Large intestine (tissue), 3 donors: ENCODE measurements around the gene PRDM16. TPM values are rescaled to one million over a fixed set of nuclear protein-coding genes. Genes with fewer than 3 reads are reported as not detected.

Experiments
- DNase-seq, 2 donors: peaks; one replicate each; pipeline versions ENCODE4 v3.0.0 to v3.0.0-alpha.2; 2013
- H3K27ac ChIP-seq: one replicate; pipeline ENCODE4 v1.5.1; 2013; ENCODE audit warnings: low read length
- H3K27me3 ChIP-seq: 2 replicates; pipeline ENCODE4 v1.6.1; 2013; ENCODE audit warnings: low read length; ENCODE audit not compliant: control insufficient read depth, insufficient read depth
- H3K36me3 ChIP-seq: 2 replicates; pipeline ENCODE4 v1.6.1; 2013; ENCODE audit warnings: low read length; ENCODE audit not compliant: control insufficient read depth, insufficient read depth
- H3K4me1 ChIP-seq: one replicate; pipeline ENCODE4 v1.6.1; 2013; ENCODE audit warnings: low read length; ENCODE audit not compliant: control insufficient read depth, insufficient read depth
- H3K4me3 ChIP-seq: one replicate; pipeline ENCODE4 v1.5.1; 2013; ENCODE audit warnings: low read length
- H3K9me3 ChIP-seq: one replicate; pipeline ENCODE4 v1.6.1; 2013; ENCODE audit warnings: mild to moderate bottlenecking, low read depth, low read length, moderate library complexity; ENCODE audit not compliant: control insufficient read depth
- WGBS: methylation state at CpG from one replicate; pipeline ENCODE4 v1.1.5; 2013; ENCODE audit warnings: low lambda C conversion rate; ENCODE audit not compliant: insufficient coverage; 5-methylcytosine and 5-hydroxymethylcytosine counted together
- polyA plus RNA-seq: library from polyadenylated mRNA; unstranded; fragments of 120-200 nt; gene quantifications from one replicate; pipeline ENCODE4 v1.2.1, GENCODE V29; 2013

The PRDM16 gene
- polyA plus RNA-seq, 1 donor = 20.6 TPM

DNA sequence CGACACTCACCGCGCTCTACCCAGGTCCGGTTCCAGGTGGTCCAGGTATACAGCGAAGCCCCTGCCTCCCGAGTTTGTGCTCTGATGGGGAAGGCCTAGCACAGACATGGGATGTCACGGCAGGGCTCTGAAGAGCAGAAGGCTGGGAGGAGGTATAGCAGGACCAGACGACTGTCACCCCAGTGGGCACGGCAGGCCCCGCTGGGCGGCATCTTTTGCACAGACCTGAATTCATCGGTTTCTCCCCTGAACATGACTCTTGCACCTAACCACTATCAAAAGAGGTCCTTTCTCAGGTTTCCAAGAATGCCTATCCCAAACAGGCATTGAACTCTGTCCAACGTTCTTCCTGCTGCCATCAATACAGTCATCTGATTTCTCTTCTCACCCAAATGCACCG lies 416.0 kb downstream of the PRDM16 start:
- Histone ChIP-seq H3K36me3 (peaks cover 5% of the 10 kb centered on the region), H3K4me1 (peaks cover 31% of the 10 kb centered on the region), H3K27me3 (no peaks in the 10 kb centered on the region), H3K27ac (no peak overlapping the region), H3K4me3 (no peak overlapping the region), H3K9me3 (peaks cover 2% of the 10 kb centered on the region)
- DNase-seq = no peak
- WGBS = no CpG with 5 or more reads among the region's 14 CpGs

Other genes with a start within 250 kb of the PRDM16 start
- gene ACTRT2, start 47.7 kb upstream of the PRDM16 start, polyA plus RNA-seq = not detected